ENCODE measurements around the gene NUDT14.

DNA sequence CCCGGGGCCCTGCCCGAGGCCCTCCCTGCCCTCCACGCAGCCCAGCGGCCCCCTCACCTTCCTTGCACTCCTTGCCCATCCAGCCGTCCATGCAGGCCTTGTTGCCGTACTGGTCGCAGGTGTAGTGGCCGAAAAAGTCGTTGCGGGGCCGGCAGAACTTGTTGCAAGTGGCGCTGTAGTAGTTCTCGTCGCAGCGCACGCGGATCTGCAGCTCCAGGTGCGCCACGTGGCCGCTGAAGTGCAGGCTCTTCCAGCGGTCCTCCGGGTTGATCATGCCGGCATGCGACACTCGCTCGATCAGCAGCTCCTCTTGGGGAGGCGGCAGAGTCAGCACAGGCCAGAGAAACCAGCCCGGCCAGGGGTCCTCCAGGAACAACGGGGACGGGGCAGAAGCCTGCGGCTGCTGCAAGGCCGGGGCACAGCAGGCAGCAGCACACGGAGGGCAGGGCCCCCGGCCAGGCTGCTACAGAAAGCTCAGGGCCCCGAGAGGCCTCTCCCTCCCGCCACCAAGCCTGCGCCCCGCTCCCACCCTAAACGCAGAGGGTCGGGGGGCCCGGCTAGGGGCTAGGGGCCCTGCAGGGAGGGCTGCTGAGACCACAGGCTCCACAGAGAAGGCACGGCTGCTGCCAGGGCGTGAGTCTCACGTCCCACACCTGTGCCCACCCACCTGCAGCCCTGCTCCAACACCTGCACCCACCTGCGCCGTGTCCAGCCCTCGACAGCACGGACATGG, 25.3 kb downstream of the NUDT14 start:
- TF ChIP-seq, protein P1, sequence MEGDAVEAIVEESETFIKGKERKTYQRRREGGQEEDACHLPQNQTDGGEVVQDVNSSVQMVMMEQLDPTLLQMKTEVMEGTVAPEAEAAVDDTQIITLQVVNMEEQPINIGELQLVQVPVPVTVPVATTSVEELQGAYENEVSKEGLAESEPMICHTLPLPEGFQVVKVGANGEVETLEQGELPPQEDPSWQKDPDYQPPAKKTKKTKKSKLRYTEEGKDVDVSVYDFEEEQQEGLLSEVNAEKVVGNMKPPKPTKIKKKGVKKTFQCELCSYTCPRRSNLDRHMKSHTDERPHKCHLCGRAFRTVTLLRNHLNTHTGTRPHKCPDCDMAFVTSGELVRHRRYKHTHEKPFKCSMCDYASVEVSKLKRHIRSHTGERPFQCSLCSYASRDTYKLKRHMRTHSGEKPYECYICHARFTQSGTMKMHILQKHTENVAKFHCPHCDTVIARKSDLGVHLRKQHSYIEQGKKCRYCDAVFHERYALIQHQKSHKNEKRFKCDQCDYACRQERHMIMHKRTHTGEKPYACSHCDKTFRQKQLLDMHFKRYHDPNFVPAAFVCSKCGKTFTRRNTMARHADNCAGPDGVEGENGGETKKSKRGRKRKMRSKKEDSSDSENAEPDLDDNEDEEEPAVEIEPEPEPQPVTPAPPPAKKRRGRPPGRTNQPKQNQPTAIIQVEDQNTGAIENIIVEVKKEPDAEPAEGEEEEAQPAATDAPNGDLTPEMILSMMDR (conservative IDR thresholded peaks at IDR 0.05; ENCODE audit: low read length): no peak
- no peak for TF ChIP-seq EZH2phosphoT487 (IDR thresholded peaks at IDR 0.05; ENCODE audit: borderline replicate concordance)
